ENCODE results near the gene HLA-DRA.

HLA-DRA gene

GRCh38 chr6:32439602-32440214, at the start of gene HLA-DRA:
Gene HLA-DRA, plus strand, starts transcription at chr6:32439887. Its CDS starts 64 bp downstream, at chr6:32439951.
- Histone ChIP-seq H3K27ac (ENCODE audit: low read length) (peak within 1 kb of the TSS; percentile 78), H3K9me3 (replicated peaks; ENCODE audit: insufficient read depth, low read length) (no peaks in the 10 kb centered on the region), H3K4me1 (ENCODE audit: low read length) (peaks cover 22% of the 10 kb centered on the region), H3K9me2 (replicated peaks; ENCODE audit: insufficient read depth, low read length) (no peaks in the 10 kb centered on the region), H3K36me3 (replicated peaks; ENCODE audit: insufficient read depth, low read length) (no peaks in the 10 kb centered on the region; the same call in 1 of the 2 replicates), H3K4me3 (ENCODE audit: low read length) (peak within 1 kb of the TSS; percentile 80), H4K20me1 (ENCODE audit: insufficient read depth, low read length) (no peaks in the 10 kb centered on the region), H2AFZ (ENCODE audit: low read length) (peak within 1 kb of the TSS; percentile 57), H3K27me3 (replicated peaks; ENCODE audit: insufficient read depth, low read length) (no peaks in the 10 kb centered on the region), H3K9ac (ENCODE audit: low read length) (peak within 1 kb of the TSS; percentile 73), H3K4me2 (ENCODE audit: low read depth, low read length) (peak within 1 kb of the TSS; percentile 87), H3K79me2 (ENCODE audit: low read length) (peaks cover 8% of the 10 kb centered on the region), H3F3A (ENCODE audit: insufficient read depth, low read length) (no peaks in the 10 kb centered on the region)
- DNase-seq: peak; percentile 85
- TF ChIP-seq CTCF (IDR thresholded peaks at IDR 0.05; ENCODE audit: low read length) (no peak), EZH2phosphoT487 (IDR thresholded peaks at IDR 0.05; ENCODE audit: low read length) (no peak), EZH2 (optimal IDR thresholded peaks at IDR 0.05; ENCODE audit: low read depth, low read length) (no peak)

- no peak for DNase-seq
- H3K9me2 ChIP-seq (replicated peaks; ENCODE audit: insufficient read depth, low read length): no peaks in the 10 kb centered on the region
- no peaks in the 10 kb centered on the region for H3K9me3 ChIP-seq (replicated peaks; ENCODE audit: insufficient read depth, low read length)
- H3K4me1 ChIP-seq (ENCODE audit: low read length): no peaks in the 10 kb centered on the region
- H3K9ac ChIP-seq (ENCODE audit: low read length): no peak overlapping the region
- H2AFZ ChIP-seq (ENCODE audit: low read length): no peak overlapping the region
- no peak overlapping the region for H3K4me3 ChIP-seq (ENCODE audit: low read length)
- H3K36me3 ChIP-seq (replicated peaks; ENCODE audit: insufficient read depth, low read length): no peaks in the 10 kb centered on the region
- 0 out of 2 replicates have a peak, but pooled peaks cover 4% of the 10 kb centered on the region for H3K27me3 ChIP-seq (replicated peaks; ENCODE audit: insufficient read depth, low read length)
- H3K27ac ChIP-seq (ENCODE audit: low read length): no peak overlapping the region
- no peaks in the 10 kb centered on the region for H3K79me2 ChIP-seq (ENCODE audit: low read length)
- no peaks in the 10 kb centered on the region for H3F3A ChIP-seq (ENCODE audit: insufficient read depth, low read length)
- no peak overlapping the region for H3K4me2 ChIP-seq (ENCODE audit: low read depth, low read length)
- no peaks in the 10 kb centered on the region for H4K20me1 ChIP-seq (ENCODE audit: insufficient read depth, low read length)
- TF ChIP-seq CTCF (IDR thresholded peaks at IDR 0.05; ENCODE audit: low read length) (no peak), EZH2 (optimal IDR thresholded peaks at IDR 0.05; ENCODE audit: low read depth, low read length) (no peak), EZH2phosphoT487 (IDR thresholded peaks at IDR 0.05; ENCODE audit: low read length) (no peak)
Observed at GRCh38 chr6:32391505-32391904, 48.2 kb upstream of the HLA-DRA start.

GRCh38 chr6:32393665-32394420, 45.8 kb upstream of the HLA-DRA start:
- H3K9ac ChIP-seq (ENCODE audit: low read length): no peak overlapping the region
- peaks cover 10% of the 10 kb centered on the region for H3F3A ChIP-seq (ENCODE audit: insufficient read depth, low read length)
- H3K4me2 ChIP-seq (ENCODE audit: low read depth, low read length): no peak overlapping the region
- no peak for DNase-seq
- H3K4me1 ChIP-seq (ENCODE audit: low read length): peaks cover 9% of the 10 kb centered on the region
- H3K27ac ChIP-seq (ENCODE audit: low read length): no peak overlapping the region
- no peak overlapping the region for H3K4me3 ChIP-seq (ENCODE audit: low read length)
- no peak overlapping the region for H2AFZ ChIP-seq (ENCODE audit: low read length)
- no peaks in the 10 kb centered on the region for H3K9me3 ChIP-seq (replicated peaks; ENCODE audit: insufficient read depth, low read length)
- H3K9me2 ChIP-seq (replicated peaks; ENCODE audit: insufficient read depth, low read length): no peaks in the 10 kb centered on the region
- H3K27me3 ChIP-seq (replicated peaks; ENCODE audit: insufficient read depth, low read length): no peaks in the 10 kb centered on the region
- H4K20me1 ChIP-seq (ENCODE audit: insufficient read depth, low read length): no peaks in the 10 kb centered on the region
- H3K36me3 ChIP-seq (replicated peaks; ENCODE audit: insufficient read depth, low read length): no peaks in the 10 kb centered on the region
- H3K79me2 ChIP-seq (ENCODE audit: low read length): no peaks in the 10 kb centered on the region
- TF ChIP-seq EZH2phosphoT487 (IDR thresholded peaks at IDR 0.05; ENCODE audit: low read length) (no peak), CTCF (IDR thresholded peaks at IDR 0.05; ENCODE audit: low read length) (no peak), EZH2 (optimal IDR thresholded peaks at IDR 0.05; ENCODE audit: low read depth, low read length) (no peak)
